NCI-H460 (cell line): ENCODE measurements around the gene HLA-DPB1. TPM values are rescaled to one million over a fixed set of nuclear protein-coding genes. Genes with fewer than 3 reads are reported as not detected.
A peak's percentile ranks its signal among the peaks of the same experiment; 100 is the strongest.

ENCODE experiments used
- DNase-seq: peaks from one replicate; pipeline ENCODE4 v3.0.0-alpha.2; 2016; ENCODE audit warnings: low read depth; ENCODE audit errors: extremely low read depth
- total RNA-seq: library from RNA; depleted of rRNA; stranded (reverse); fragments of >200 nt; shearing (Covaris generic); gene quantifications from 2 replicates; pipeline ENCODE4 v1.2.3, GENCODE V29; 2014; rRNA removed

Gene HLA-DPB1
- total RNA-seq, 1 experiment from 2014 or later: not detected

DNA sequence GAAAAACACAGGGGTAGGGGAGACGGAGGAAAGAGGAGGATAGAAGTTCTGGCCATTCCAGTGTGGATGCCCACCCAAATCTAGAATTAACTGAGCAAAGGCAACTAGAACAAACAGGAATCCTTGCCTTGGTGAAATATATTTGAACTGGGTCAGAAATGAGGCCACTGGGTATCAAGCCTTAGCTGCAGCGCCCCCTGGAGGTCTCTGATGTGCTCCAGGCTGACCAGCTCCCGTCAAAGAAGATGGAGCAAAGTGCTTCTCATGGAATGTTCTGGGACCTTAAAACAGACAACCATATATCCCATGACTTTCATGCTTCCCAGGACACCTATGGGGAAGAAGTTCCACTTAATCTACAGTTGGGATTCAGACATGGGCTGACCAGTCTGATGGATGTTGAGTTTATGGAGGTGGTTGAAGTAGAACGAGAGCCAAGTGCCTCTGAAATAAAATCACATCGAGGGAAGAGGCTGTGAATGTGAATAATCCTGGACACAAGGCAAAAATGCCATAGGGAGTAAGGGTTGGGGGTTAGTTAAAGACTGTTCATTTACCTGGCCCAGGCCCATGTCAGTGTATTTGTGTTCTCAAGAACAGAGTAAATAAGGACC is 50.4 kb downstream of the HLA-DPB1 start:
- DNase-seq: peak; percentile 22

DNA sequence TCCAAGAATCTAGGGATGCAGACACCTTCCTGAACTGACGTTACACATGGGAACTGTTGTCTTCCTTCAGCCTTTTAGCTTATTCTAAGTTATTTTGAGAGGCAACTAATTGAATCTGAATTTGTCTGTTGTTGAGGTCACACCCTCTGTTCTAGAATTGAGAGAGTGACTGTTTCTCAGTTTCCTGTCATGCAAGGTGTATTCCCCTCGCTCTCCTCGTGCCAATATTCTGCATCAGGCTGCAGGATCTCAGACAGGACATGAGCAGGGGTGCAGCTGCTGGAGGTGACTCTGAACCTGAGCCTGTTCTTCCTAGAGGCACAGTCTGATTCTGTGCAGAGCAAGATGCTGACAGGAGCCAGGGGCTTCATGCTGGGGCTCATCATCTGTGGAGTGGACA is 52.5 kb downstream of the HLA-DPB1 start:
- no peak for DNase-seq

GRCh38 chr6:33132081-33132524 is 56.3 kb downstream of the HLA-DPB1 start:
- DNase-seq: no peak

GRCh38 chr6:33136310-33136900 is 60.6 kb downstream of the HLA-DPB1 start:
- DNase-seq: no peak

Other genes with a start within 250 kb of the HLA-DPB1 start
- 29.8 and 30.7 TPM in 2 replicates for gene TAP2, start 237.3 kb upstream of the HLA-DPB1 start, total RNA-seq
- 48.2 and 50.3 TPM in 2 replicates for gene PSMB8, start 231.9 kb upstream of the HLA-DPB1 start, total RNA-seq
- 49.3 and 49.4 TPM in 2 replicates for gene TAP1, start 222.3 kb upstream of the HLA-DPB1 start, total RNA-seq
- gene PSMB9, start 221.8 kb upstream of the HLA-DPB1 start, total RNA-seq: 20.3 and 21.4 TPM in 2 replicates
- gene HLA-DMB, start 135.0 kb upstream of the HLA-DPB1 start, total RNA-seq: not detected in 2 replicates
- 1.2 and 2.0 TPM in 2 replicates for gene HLA-DMA, start 122.9 kb upstream of the HLA-DPB1 start, total RNA-seq
- gene BRD2, start 107.4 kb upstream of the HLA-DPB1 start, total RNA-seq: 132 and 133 TPM in 2 replicates
- not detected in 2 replicates for gene HLA-DOA, start 66.4 kb upstream of the HLA-DPB1 start, total RNA-seq
- not detected in 2 replicates for gene HLA-DPA1, start 2.3 kb upstream of the HLA-DPB1 start, total RNA-seq
- 0.05 TPM in 1 of 2 replicates, not detected in the other for gene COL11A2, start 116.5 kb downstream of the HLA-DPB1 start, total RNA-seq
- gene RXRB, start 124.7 kb downstream of the HLA-DPB1 start, total RNA-seq: 13.7 and 14.0 TPM in 2 replicates
- 37.8 and 44.8 TPM in 2 replicates for gene SLC39A7, start 124.9 kb downstream of the HLA-DPB1 start, total RNA-seq
- gene HSD17B8, start 128.7 kb downstream of the HLA-DPB1 start, total RNA-seq: 10.3 and 12.5 TPM in 2 replicates
- gene RING1, start 132.5 kb downstream of the HLA-DPB1 start, total RNA-seq: 8.7 and 10.8 TPM in 2 replicates
- gene VPS52, start 195.9 kb downstream of the HLA-DPB1 start, total RNA-seq: 36.0 and 39.7 TPM in 2 replicates
- gene RPS18, start 196.1 kb downstream of the HLA-DPB1 start, total RNA-seq: 4,945 and 5,414 TPM in 2 replicates
- gene B3GALT4, start 201.1 kb downstream of the HLA-DPB1 start, total RNA-seq: 0.69 and 1.8 TPM in 2 replicates
- gene WDR46, start 213.2 kb downstream of the HLA-DPB1 start, total RNA-seq: 28.8 and 29.4 TPM in 2 replicates
- 61.7 and 69.2 TPM in 2 replicates for gene PFDN6, start 213.6 kb downstream of the HLA-DPB1 start, total RNA-seq
- gene RGL2, start 223.0 kb downstream of the HLA-DPB1 start, total RNA-seq: 16.0 and 16.9 TPM in 2 replicates
- 45.3 and 58.5 TPM in 2 replicates for gene TAPBP, start 238.1 kb downstream of the HLA-DPB1 start, total RNA-seq
- 8.6 and 8.7 TPM in 2 replicates for gene ZBTB22, start 241.8 kb downstream of the HLA-DPB1 start, total RNA-seq
- gene DAXX, start 247.0 kb downstream of the HLA-DPB1 start, total RNA-seq: 22.3 and 23.9 TPM in 2 replicates